ENCODE results near the gene APBA2. TPM values are rescaled to one million over a fixed set of nuclear protein-coding genes. Genes with fewer than 3 reads are reported as not detected.
"Not testable (repeated sequence)": the region's sequence is repeated elsewhere in the genome, so short reads cannot be mapped to it uniquely, and the experiment has no call there.

Gene APBA2
- total RNA-seq, 2 donors from 2014 or later: 0.77 to 1.0 TPM

DNA sequence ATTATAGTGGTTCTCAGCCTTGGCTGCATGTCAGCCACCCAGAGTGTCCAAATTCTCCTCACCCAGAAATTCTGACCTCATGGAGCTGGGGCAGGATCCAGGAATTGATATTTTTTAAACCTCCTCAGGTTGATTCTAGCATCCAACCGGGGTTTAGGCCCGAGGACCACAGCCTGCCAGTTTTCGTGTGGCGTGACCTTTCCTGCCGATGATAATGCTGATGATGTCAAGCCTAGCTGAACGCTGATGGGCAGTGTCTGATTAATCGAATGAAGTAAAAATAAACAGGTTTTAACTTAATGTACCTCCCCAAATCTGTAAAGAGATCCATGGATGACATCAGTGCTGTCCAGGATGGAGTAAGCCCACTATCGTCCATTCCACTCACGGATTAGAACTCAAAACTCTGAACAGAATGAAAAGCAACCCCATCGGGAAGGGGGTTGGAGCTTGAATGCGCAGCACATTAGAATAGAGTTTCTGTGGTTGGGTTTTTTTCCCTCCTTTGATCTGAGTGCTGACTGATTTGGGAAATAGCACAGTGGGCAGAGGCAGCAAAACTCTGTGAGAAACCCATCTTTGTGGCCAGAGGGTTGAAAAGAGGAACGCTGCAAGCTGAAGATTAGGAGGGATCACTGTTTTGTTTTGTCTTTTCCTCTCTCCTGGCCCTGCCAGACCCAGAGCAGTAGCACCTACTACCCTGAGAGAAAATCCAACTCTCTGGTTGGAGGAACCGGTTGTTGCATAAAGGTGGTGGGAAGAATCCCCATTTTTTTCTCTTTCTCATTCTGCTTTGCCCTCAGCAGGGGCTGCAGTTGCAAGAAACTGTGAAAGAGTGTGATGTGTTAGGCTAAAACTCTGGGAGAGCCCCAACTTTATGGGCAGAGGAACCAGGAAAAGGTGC is 153.9 kb downstream of the APBA2 start:
- H3K27me3 ChIP-seq: no peaks in the 10 kb centered on the region
- no peak overlapping the region for H3K4me3 ChIP-seq
- TF ChIP-seq, protein P1, sequence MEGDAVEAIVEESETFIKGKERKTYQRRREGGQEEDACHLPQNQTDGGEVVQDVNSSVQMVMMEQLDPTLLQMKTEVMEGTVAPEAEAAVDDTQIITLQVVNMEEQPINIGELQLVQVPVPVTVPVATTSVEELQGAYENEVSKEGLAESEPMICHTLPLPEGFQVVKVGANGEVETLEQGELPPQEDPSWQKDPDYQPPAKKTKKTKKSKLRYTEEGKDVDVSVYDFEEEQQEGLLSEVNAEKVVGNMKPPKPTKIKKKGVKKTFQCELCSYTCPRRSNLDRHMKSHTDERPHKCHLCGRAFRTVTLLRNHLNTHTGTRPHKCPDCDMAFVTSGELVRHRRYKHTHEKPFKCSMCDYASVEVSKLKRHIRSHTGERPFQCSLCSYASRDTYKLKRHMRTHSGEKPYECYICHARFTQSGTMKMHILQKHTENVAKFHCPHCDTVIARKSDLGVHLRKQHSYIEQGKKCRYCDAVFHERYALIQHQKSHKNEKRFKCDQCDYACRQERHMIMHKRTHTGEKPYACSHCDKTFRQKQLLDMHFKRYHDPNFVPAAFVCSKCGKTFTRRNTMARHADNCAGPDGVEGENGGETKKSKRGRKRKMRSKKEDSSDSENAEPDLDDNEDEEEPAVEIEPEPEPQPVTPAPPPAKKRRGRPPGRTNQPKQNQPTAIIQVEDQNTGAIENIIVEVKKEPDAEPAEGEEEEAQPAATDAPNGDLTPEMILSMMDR (IDR thresholded peaks at IDR 0.05): no peak
- no peak overlapping the region for H3K27ac ChIP-seq
- no peak overlapping the region for H3K9ac ChIP-seq (ENCODE audit: low read depth in 2 of 2, low read length in 2 of 2)
- intact Hi-C loops (cut with DNase I): no loop called here
- H3K4me1 ChIP-seq: no peaks in the 10 kb centered on the region
- H3K9me3 ChIP-seq: no peaks in the 10 kb centered on the region
- no peak for DNase-seq
- H3K36me3 ChIP-seq: no peaks in the 10 kb centered on the region

DNA sequence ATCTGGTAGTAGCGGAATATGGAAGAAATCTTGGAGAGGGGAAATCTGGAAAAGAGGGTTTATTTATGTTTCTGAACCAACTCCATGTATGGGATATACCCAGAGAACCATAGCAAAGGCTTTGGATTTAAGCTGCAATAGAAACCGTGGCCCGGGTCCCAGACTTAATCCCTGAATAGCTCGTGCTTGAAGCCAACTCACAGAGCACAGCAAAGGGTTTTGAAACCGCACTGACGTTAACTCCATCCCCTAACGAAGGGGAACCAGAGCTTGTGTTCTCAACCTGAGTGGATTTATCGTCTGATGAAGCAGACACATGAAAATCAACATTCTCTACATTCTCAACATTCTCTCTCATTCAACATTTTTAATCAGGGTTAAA is 154.6 kb downstream of the APBA2 start:
- no peak overlapping the region for H3K4me3 ChIP-seq
- no peak overlapping the region for H3K9ac ChIP-seq (ENCODE audit: low read depth in 2 of 2, low read length in 2 of 2)
- no peaks in the 10 kb centered on the region for H3K27me3 ChIP-seq
- no peak overlapping the region for H3K27ac ChIP-seq
- intact Hi-C loops (cut with DNase I): no loop called here
- DNase-seq: peak; percentile 22
- no peaks in the 10 kb centered on the region for H3K4me1 ChIP-seq
- TF ChIP-seq, protein P1 (IDR thresholded peaks at IDR 0.05): no peak
- H3K36me3 ChIP-seq: no peaks in the 10 kb centered on the region
- H3K9me3 ChIP-seq: no peaks in the 10 kb centered on the region

DNA sequence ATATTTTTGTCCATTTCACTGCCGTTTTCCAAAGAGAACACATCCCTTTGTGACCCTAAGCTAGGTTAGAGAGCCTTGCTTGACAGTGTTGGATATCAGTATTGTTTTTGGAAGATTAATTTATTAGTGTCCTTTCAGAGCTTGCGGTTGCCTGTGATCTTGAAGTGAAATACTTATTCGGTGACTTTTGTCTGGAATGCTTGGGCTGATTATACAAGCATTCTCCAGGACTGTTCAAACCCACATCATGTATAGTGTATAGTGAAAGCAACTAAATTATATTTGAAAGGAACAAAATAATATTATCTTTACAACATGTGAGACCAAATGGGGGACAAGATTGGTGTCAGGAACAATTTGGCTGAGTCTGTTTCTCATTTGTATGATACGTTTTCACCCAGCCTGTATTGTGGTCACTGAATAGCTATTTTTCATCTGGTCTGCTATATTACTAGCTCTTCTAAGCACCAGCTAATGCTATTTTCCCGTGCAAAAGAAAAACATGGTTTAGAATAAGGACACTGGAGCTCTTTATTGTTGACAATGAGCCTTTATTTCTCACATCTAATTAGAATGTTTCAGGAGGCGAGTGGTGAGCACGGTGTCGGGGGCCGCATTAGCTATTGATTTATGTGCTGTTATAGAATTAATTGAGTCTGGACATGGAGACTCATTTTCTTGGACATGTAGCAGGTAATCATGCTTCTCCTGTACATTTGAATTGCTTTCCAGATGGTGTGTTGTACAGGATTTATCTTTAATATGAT is 158.1 kb downstream of the APBA2 start:
- Histone ChIP-seq H3K27me3 (no peaks in the 10 kb centered on the region), H3K9me3 (no peaks in the 10 kb centered on the region), H3K9ac (ENCODE audit: low read depth in 2 of 2, low read length in 2 of 2) (no peak overlapping the region), H3K36me3 (no peaks in the 10 kb centered on the region), H3K4me1 (no peaks in the 10 kb centered on the region), H3K27ac (no peak overlapping the region), H3K4me3 (no peak overlapping the region)
- TF ChIP-seq, protein P1 (IDR thresholded peaks at IDR 0.05): no peak
- DNase-seq: no peak
- intact Hi-C loops (cut with DNase I): no loop called here

DNA sequence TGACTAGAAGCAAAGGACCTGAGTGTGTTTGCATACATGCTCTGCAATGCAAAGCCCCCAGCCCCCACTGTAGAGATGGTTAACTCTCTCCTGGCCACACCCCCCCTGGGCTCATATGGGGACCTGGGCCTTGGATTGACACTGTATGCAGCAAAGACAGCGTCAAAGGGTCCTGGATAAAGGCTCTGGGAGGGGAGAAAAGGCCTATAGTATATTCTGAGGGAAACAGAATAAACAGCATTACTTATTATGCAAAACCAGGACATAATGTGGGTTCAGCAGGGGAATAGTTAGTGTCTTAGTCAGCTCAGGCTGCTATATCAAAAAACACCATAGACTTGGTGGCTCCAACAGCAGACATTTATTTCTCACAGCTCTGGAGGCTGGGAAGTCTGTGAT is 158.7 kb downstream of the APBA2 start:
- H3K27me3 ChIP-seq: no peaks in the 10 kb centered on the region
- TF ChIP-seq, protein P1 (IDR thresholded peaks at IDR 0.05): no peak
- H3K4me3 ChIP-seq: no peak overlapping the region
- no peak for DNase-seq
- no peak overlapping the region for H3K9ac ChIP-seq (ENCODE audit: low read depth in 2 of 2, low read length in 2 of 2)
- H3K4me1 ChIP-seq: no peaks in the 10 kb centered on the region
- intact Hi-C loops (cut with DNase I): no loop called here
- no peaks in the 10 kb centered on the region for H3K9me3 ChIP-seq
- no peaks in the 10 kb centered on the region for H3K36me3 ChIP-seq
- no peak overlapping the region for H3K27ac ChIP-seq

DNA sequence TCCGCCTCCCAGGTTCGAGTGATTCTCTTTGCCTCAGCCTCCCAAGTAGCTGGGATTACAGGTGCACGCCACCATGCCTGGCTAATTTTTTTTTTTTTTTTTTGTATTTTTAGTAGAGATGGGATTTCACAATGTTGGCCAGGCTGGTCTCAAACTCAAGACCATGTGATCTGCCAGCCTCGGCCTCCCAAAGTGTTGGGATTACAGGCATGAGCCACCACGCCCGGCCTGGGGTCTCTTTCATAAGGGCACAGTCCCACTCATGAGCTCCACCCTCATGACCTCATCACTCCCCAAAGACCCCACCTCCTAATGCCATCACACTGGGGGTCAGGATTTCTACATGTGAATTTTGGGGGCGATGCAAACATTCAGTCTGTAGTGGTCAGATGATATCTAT is 159.4 kb downstream of the APBA2 start:
- intact Hi-C loops (cut with DNase I): not testable (repeated sequence)

More for the DNA sequence above, 159.4 kb downstream of the APBA2 start:
- not testable (repeated sequence) for H3K27ac ChIP-seq; H3K9ac ChIP-seq (ENCODE audit: low read depth in 2 of 2, low read length in 2 of 2); H3K4me3 ChIP-seq; H3K27me3 ChIP-seq; H3K4me1 ChIP-seq; H3K9me3 ChIP-seq; DNase-seq; H3K36me3 ChIP-seq

Measured in colonic mucosa (tissue), 4 donors.